ENCODE results near the gene RTN4RL1.

DNA sequence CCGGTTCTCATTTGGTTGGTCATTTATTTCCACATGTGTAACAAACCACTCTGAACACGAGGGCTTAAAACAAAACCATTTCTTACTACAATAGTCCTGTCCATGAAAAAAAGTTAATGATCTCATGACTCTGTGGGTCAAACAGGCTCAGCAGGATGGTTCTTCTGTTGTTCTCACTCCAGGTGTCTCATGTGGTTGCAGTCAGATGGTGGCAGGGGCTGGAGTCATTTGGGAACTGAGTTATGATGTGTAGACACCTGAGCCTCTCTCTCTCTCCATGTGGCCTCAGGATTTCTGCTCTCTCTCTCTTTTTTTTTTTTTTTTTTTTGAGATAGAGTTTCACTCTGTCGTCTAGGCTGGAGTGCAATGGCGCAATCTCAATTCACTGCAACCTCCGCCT, 55.4 kb downstream of the RTN4RL1 start:
- TF ChIP-seq, protein P1, sequence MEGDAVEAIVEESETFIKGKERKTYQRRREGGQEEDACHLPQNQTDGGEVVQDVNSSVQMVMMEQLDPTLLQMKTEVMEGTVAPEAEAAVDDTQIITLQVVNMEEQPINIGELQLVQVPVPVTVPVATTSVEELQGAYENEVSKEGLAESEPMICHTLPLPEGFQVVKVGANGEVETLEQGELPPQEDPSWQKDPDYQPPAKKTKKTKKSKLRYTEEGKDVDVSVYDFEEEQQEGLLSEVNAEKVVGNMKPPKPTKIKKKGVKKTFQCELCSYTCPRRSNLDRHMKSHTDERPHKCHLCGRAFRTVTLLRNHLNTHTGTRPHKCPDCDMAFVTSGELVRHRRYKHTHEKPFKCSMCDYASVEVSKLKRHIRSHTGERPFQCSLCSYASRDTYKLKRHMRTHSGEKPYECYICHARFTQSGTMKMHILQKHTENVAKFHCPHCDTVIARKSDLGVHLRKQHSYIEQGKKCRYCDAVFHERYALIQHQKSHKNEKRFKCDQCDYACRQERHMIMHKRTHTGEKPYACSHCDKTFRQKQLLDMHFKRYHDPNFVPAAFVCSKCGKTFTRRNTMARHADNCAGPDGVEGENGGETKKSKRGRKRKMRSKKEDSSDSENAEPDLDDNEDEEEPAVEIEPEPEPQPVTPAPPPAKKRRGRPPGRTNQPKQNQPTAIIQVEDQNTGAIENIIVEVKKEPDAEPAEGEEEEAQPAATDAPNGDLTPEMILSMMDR (IDR thresholded peaks at IDR 0.05; ENCODE audit: low read length) = no peak
- TF ChIP-seq EZH2 (IDR thresholded peaks at IDR 0.05; ENCODE audit: borderline replicate concordance, low read length) = no peak

Data from OCI-LY1 (cell line).